ENCODE results near the gene TNFAIP2.
"Not testable (repeated sequence)": the region's sequence is repeated elsewhere in the genome, so short reads cannot be mapped to it uniquely, and the experiment has no call there.

The TNFAIP2 gene

GRCh38 chr14:103164779-103165178 is 41.5 kb downstream of the TNFAIP2 start:
- Histone ChIP-seq H3K4me2 (ENCODE audit: low read depth, low read length) (no peak overlapping the region), H3K27ac (ENCODE audit: low read length) (no peak overlapping the region), H3K36me3 (replicated peaks; ENCODE audit: insufficient read depth, low read length) (no peaks in the 10 kb centered on the region), H4K20me1 (ENCODE audit: insufficient read depth, low read length) (no peaks in the 10 kb centered on the region), H3K4me3 (ENCODE audit: low read length) (no peak overlapping the region), H3K9me2 (replicated peaks; ENCODE audit: insufficient read depth, low read length) (no peaks in the 10 kb centered on the region), H3K9ac (ENCODE audit: low read length) (no peak overlapping the region), H3K9me3 (replicated peaks; ENCODE audit: insufficient read depth, low read length) (no peaks in the 10 kb centered on the region), H3F3A (ENCODE audit: insufficient read depth, low read length) (no peaks in the 10 kb centered on the region), H3K79me2 (ENCODE audit: low read length) (no peaks in the 10 kb centered on the region), H2AFZ (ENCODE audit: low read length) (no peak overlapping the region), H3K27me3 (replicated peaks; ENCODE audit: insufficient read depth, low read length) (peaks cover 18% of the 10 kb centered on the region; the same call in 1 of the 2 replicates), H3K4me1 (ENCODE audit: low read length) (no peaks in the 10 kb centered on the region)
- TF ChIP-seq EZH2phosphoT487 (IDR thresholded peaks at IDR 0.05; ENCODE audit: low read length) (no peak), CTCF (IDR thresholded peaks at IDR 0.05; ENCODE audit: low read length) (no peak), EZH2 (optimal IDR thresholded peaks at IDR 0.05; ENCODE audit: low read depth, low read length) (no peak)
- no peak for DNase-seq

GRCh38 chr14:103165323-103165722 is 42.1 kb downstream of the TNFAIP2 start:
- Histone ChIP-seq H3K27me3 (replicated peaks; ENCODE audit: insufficient read depth, low read length) (peaks cover 13% of the 10 kb centered on the region; the same call in 1 of the 2 replicates), H3K27ac (ENCODE audit: low read length) (no peak overlapping the region), H3K4me1 (ENCODE audit: low read length) (no peaks in the 10 kb centered on the region), H3F3A (ENCODE audit: insufficient read depth, low read length) (no peaks in the 10 kb centered on the region), H3K9me3 (replicated peaks; ENCODE audit: insufficient read depth, low read length) (no peaks in the 10 kb centered on the region), H3K9ac (ENCODE audit: low read length) (no peak overlapping the region), H2AFZ (ENCODE audit: low read length) (no peak overlapping the region), H3K36me3 (replicated peaks; ENCODE audit: insufficient read depth, low read length) (no peaks in the 10 kb centered on the region), H3K9me2 (replicated peaks; ENCODE audit: insufficient read depth, low read length) (no peaks in the 10 kb centered on the region), H3K79me2 (ENCODE audit: low read length) (no peaks in the 10 kb centered on the region), H3K4me2 (ENCODE audit: low read depth, low read length) (no peak overlapping the region), H4K20me1 (ENCODE audit: insufficient read depth, low read length) (no peaks in the 10 kb centered on the region), H3K4me3 (ENCODE audit: low read length) (no peak overlapping the region)
- TF ChIP-seq EZH2phosphoT487 (IDR thresholded peaks at IDR 0.05; ENCODE audit: low read length) (no peak), EZH2 (optimal IDR thresholded peaks at IDR 0.05; ENCODE audit: low read depth, low read length) (no peak), CTCF (IDR thresholded peaks at IDR 0.05; ENCODE audit: low read length) (no peak)
- DNase-seq: no peak

- Histone ChIP-seq H3K4me2 (ENCODE audit: low read depth, low read length) (no peak overlapping the region), H3K9me2 (replicated peaks; ENCODE audit: insufficient read depth, low read length) (no peaks in the 10 kb centered on the region), H3K9me3 (replicated peaks; ENCODE audit: insufficient read depth, low read length) (no peaks in the 10 kb centered on the region)
These were observed 46.7 kb downstream of the TNFAIP2 start for GRCh38 chr14:103169954-103170353.

GRCh38 chr14:103171206-103171605 is 47.9 kb downstream of the TNFAIP2 start:
- H3K9me3 ChIP-seq (replicated peaks; ENCODE audit: insufficient read depth, low read length); H4K20me1 ChIP-seq (ENCODE audit: insufficient read depth, low read length); H3K27me3 ChIP-seq (replicated peaks; ENCODE audit: insufficient read depth, low read length); H2AFZ ChIP-seq (ENCODE audit: low read length); H3F3A ChIP-seq (ENCODE audit: insufficient read depth, low read length); H3K79me2 ChIP-seq (ENCODE audit: low read length); H3K36me3 ChIP-seq (replicated peaks; ENCODE audit: insufficient read depth, low read length); H3K4me3 ChIP-seq (ENCODE audit: low read length); H3K4me1 ChIP-seq (ENCODE audit: low read length); DNase-seq; H3K4me2 ChIP-seq (ENCODE audit: low read depth, low read length); H3K27ac ChIP-seq (ENCODE audit: low read length); H3K9ac ChIP-seq (ENCODE audit: low read length); H3K9me2 ChIP-seq (replicated peaks; ENCODE audit: insufficient read depth, low read length): not testable (repeated sequence)

More at GRCh38 chr14:103169954-103170353, 46.7 kb downstream of the TNFAIP2 start:
- H4K20me1 ChIP-seq (ENCODE audit: insufficient read depth, low read length): no peaks in the 10 kb centered on the region
- H3K4me3 ChIP-seq (ENCODE audit: low read length): no peak overlapping the region
- H3K27ac ChIP-seq (ENCODE audit: low read length): no peak overlapping the region
- no peak for DNase-seq
- H2AFZ ChIP-seq (ENCODE audit: low read length): no peak overlapping the region
- no peaks in the 10 kb centered on the region for H3F3A ChIP-seq (ENCODE audit: insufficient read depth, low read length)
- TF ChIP-seq EZH2 (optimal IDR thresholded peaks at IDR 0.05; ENCODE audit: low read depth, low read length) (no peak), CTCF (IDR thresholded peaks at IDR 0.05; ENCODE audit: low read length) (no peak), EZH2phosphoT487 (IDR thresholded peaks at IDR 0.05; ENCODE audit: low read length) (no peak)
- H3K27me3 ChIP-seq (replicated peaks; ENCODE audit: insufficient read depth, low read length): peaks cover 7% of the 10 kb centered on the region; the same call in 1 of the 2 replicates
- no peaks in the 10 kb centered on the region for H3K4me1 ChIP-seq (ENCODE audit: low read length)
- no peaks in the 10 kb centered on the region for H3K79me2 ChIP-seq (ENCODE audit: low read length)
- H3K36me3 ChIP-seq (replicated peaks; ENCODE audit: insufficient read depth, low read length): no peaks in the 10 kb centered on the region
- H3K9ac ChIP-seq (ENCODE audit: low read length): no peak overlapping the region
